HepG2 (cell line): ENCODE data around the gene CYB5D1. TPM values are rescaled to one million over a fixed set of nuclear protein-coding genes. Genes with fewer than 3 reads are reported as not detected.

ENCODE experiments used
- ARID4A ChIP-seq: sonication (generic); formaldehyde crosslinking; IDR thresholded peaks from 2 replicates; pipeline ENCODE4 v1.5.0; 2020; ENCODE audit warnings: mild to moderate bottlenecking, missing genetic modification reagents, borderline replicate concordance
- DMTF1 ChIP-seq: sonication (generic); formaldehyde crosslinking; IDR thresholded peaks from 2 replicates; pipeline ENCODE4 v1.4.0; 2020; ENCODE audit warnings: mild to moderate bottlenecking, missing genetic modification reagents
- ERF ChIP-seq: IDR thresholded peaks from 2 replicates; pipeline ENCODE4 v1.6.1; 2018; ENCODE audit warnings: missing biosample characterization, missing genetic modification reagents
- ETV6 ChIP-seq: sonication (generic); formaldehyde crosslinking; conservative IDR thresholded peaks from 2 replicates; pipeline ENCODE4 v1.4.0; 2020; ENCODE audit warnings: missing genetic modification reagents
- MIXL1 ChIP-seq: IDR thresholded peaks from 2 replicates; pipeline ENCODE4 v1.6.1; 2016
- NBN ChIP-seq: fragments of 450-650 bp; conservative IDR thresholded peaks from 2 replicates; pipeline ENCODE4 v1.6.1; 2017
- NR2F1 ChIP-seq, 2 experiments: fragments of 450-650 bp in 1 of 2; formaldehyde crosslinking in 1 of 2; IDR thresholded peaks; 2 replicates each; pipeline versions ENCODE4 v1.5.0 to v1.6.1; 2016 to 2020; ENCODE audit warnings: mild to moderate bottlenecking in 1 of 2, missing compliant biosample characterization in 1 of 2, missing genetic modification reagents in 1 of 2, moderate library complexity in 1 of 2
- PAXIP1 ChIP-seq: sonication (generic); formaldehyde crosslinking; conservative IDR thresholded peaks from 2 replicates; pipeline ENCODE4 v1.4.0; 2020; ENCODE audit warnings: mild to moderate bottlenecking, missing genetic modification reagents, moderate library complexity
- PBX2 ChIP-seq: IDR thresholded peaks from 2 replicates; pipeline ENCODE4 v1.6.1; 2016; ENCODE audit warnings: control low read depth
- ZNF503 ChIP-seq: sonication (generic); formaldehyde crosslinking; IDR thresholded peaks from 2 replicates; pipeline ENCODE4 v1.4.0; 2020; ENCODE audit warnings: missing genetic modification reagents
- ZNF562 ChIP-seq: sonication (generic); formaldehyde crosslinking; IDR thresholded peaks from 2 replicates; pipeline ENCODE4 v1.8.0; 2022; ENCODE audit warnings: missing genetic modification reagents, borderline replicate concordance
- polyA plus RNA-seq, 8 experiments: library from polyadenylated mRNA; depleted of rRNA in 3 of 8; stranded (reverse) in 7 of 8; unstranded in 1 of 8; fragments of >200 nt; fragmentation: Illumina TruSeq in 4 of 8; extraction: Trizol in 4 of 8; gene quantifications; 2 replicates each; pipeline versions ENCODE4 v1.2.1 to v1.2.3, GENCODE V29; 2011 to 2016; ENCODE audit warnings: low read depth in 4 of 8, missing spikeins in 1 of 8, mixed read lengths in 1 of 8; ENCODE audit not compliant: insufficient read depth in 1 of 8
- total RNA-seq, 5 experiments: library from RNA; depleted of rRNA; stranded (reverse); fragments of >200 nt; fragmentation: Illumina TruSeq; extraction: Trizol; gene quantifications; 2 replicates each; pipeline ENCODE4 v1.2.3, GENCODE V29; 2016; ENCODE audit warnings: low read depth in 1 of 5

The CYB5D1 gene
- total and polyA plus RNA-seq, 2 of the 13 experiments (the other 11 are each of a cell fraction or from before 2014, with no cell fraction given) = 8.9 to 17.0 TPM

- TF ChIP-seq ARID4A (CRISPR knock-in tag) (peak; percentile 79), DMTF1 (CRISPR knock-in tag) (no peak), ERF (CRISPR knock-in tag) (peak; percentile 10; the same call in 1 of the 2 replicates), ZNF562 (no peak), PBX2 (CRISPR knock-in tag) (no peak), NR2F1 (CRISPR knock-in tag; IDR thresholded peaks at IDR 0.05) (peak in 1 of 2 experiments; percentile 31; a peak in 1 of 4 replicates), ZNF503 (CRISPR knock-in tag) (peak; percentile 20; the same call in 1 of the 2 replicates), MIXL1 (CRISPR knock-in tag) (0 out of 2 replicates have a peak, but pooled peaks have one; percentile 36), NBN (no peak), PAXIP1 (CRISPR knock-in tag) (peak; percentile 47), ETV6 (CRISPR knock-in tag) (no peak)
Observed at GRCh38 chr17:7834957-7835813, 22.6 kb upstream of the CYB5D1 start (continued).
